ENCODE data around the gene ANXA1. TPM values are rescaled to one million over a fixed set of nuclear protein-coding genes. Genes with fewer than 3 reads are reported as not detected.

The ANXA1 gene
- total and polyA plus RNA-seq, 2 donors (not counting 3 experiments of a cell fraction or from before 2014, with no cell fraction given), result 403 to 525 TPM

GRCh38 chr9:73204936-73205335, 53.3 kb downstream of the ANXA1 start:
- no TSS peak for BruUV-seq (replicated peaks)
- no peaks in the 10 kb centered on the region for H3K36me3 ChIP-seq (ENCODE audit: control insufficient read depth in 2 of 2, extremely low read depth in 1 of 2, insufficient read depth in 2 of 2, low read length in 2 of 2)
- no peaks in the 10 kb centered on the region for H3K79me2 ChIP-seq (ENCODE audit: control insufficient read depth, insufficient read depth, low read length)
- TF ChIP-seq POLR2A (IDR thresholded peaks at IDR 0.05; ENCODE audit: low read depth, low read length), result no peak
- no peak for TF ChIP-seq GATA2 (IDR thresholded peaks at IDR 0.05; ENCODE audit: insufficient read depth, insufficient read length, low read depth, low read length)
- no peak for TF ChIP-seq POLR2AphosphoS5 (IDR thresholded peaks at IDR 0.05; ENCODE audit: insufficient read depth, low read depth, low read length)
- TF ChIP-seq MYC (IDR thresholded peaks at IDR 0.05; ENCODE audit: low read depth, low read length), result no peak
- no peak for TF ChIP-seq EZH2 (IDR thresholded peaks at IDR 0.05; ENCODE audit: borderline replicate concordance, low read depth, low read length, severe bottlenecking)
- TF ChIP-seq FOS (IDR thresholded peaks at IDR 0.05; ENCODE audit: borderline replicate concordance, insufficient read depth, low read length), result no peak
- no peak for TF ChIP-seq CTCF (IDR thresholded peaks at IDR 0.05; ENCODE audit: extremely low read depth in 1 of 2, insufficient read depth in 1 of 2, low read depth in 1 of 2, low read length in 2 of 2)
- TF ChIP-seq, protein P1, sequence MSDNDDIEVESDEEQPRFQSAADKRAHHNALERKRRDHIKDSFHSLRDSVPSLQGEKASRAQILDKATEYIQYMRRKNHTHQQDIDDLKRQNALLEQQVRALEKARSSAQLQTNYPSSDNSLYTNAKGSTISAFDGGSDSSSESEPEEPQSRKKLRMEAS (IDR thresholded peaks at IDR 0.05; ENCODE audit: insufficient read depth, insufficient read length), result no peak
- no peak for TF ChIP-seq JUN (IDR thresholded peaks at IDR 0.05; ENCODE audit: borderline replicate concordance, insufficient read depth, insufficient read length, low read depth)
- DNase-seq (ENCODE audit: low read depth, low spot score), result no peak
- no peaks in the 10 kb centered on the region for H3K9me3 ChIP-seq (replicated peaks; ENCODE audit: control insufficient read depth, insufficient read depth, low read length)
- no peaks in the 10 kb centered on the region for H3K4me1 ChIP-seq (ENCODE audit: control insufficient read depth, extremely low read depth, insufficient read depth, low read length)
- dilution Hi-C loops (cut with MboI; ENCODE audit: extremely low pct_ligation_motif_present, low sequenced_read_pairs) (no loop called here), intact Hi-C loops (cut with micrococcal nuclease) (no loop called here)
- no peaks in the 10 kb centered on the region for H4K20me1 ChIP-seq (replicated peaks; ENCODE audit: control insufficient read depth, extremely low read depth, insufficient read depth, low read length)
- no peak overlapping the region for H3K27ac ChIP-seq (ENCODE audit: insufficient read depth, low read depth, low read length)
- H2AFZ ChIP-seq (ENCODE audit: low read depth, low read length), result no peak overlapping the region
- H3K9ac ChIP-seq (replicated peaks; ENCODE audit: extremely low read depth, insufficient read depth, low read length), result no peak overlapping the region
- peaks cover 9 to 17% of the 10 kb centered on the region in 2 experiments for H3K27me3 ChIP-seq (ENCODE audit: control insufficient read depth in 2 of 2, insufficient read depth in 2 of 2, low read length in 2 of 2)
- FAIRE-seq, result no peak
- no peaks in the 10 kb centered on the region for H3K9me1 ChIP-seq (replicated peaks; ENCODE audit: control insufficient read depth, extremely low read depth, insufficient read depth, low read length)
- no peak overlapping the region for H3K4me2 ChIP-seq (ENCODE audit: insufficient read depth, low read length)
- ChIA-PET CTCF (no interaction called here), POLR2A (no interaction called here)
- H3K4me3 ChIP-seq (replicated peaks in 1 of 3; ENCODE audit: insufficient read depth in 1 of 3, low read depth in 1 of 3, low read length in 3 of 3), result no peak overlapping the region
